ENCODE measurements around the gene GRPEL1.

- TF ChIP-seq NANOG (IDR thresholded peaks at IDR 0.05; ENCODE audit: insufficient read depth, low read depth, low read length, poor library complexity, severe bottlenecking) (no peak), CTCF (IDR thresholded peaks at IDR 0.05; ENCODE audit: control extremely low read depth in 1 of 3, insufficient read depth in 1 of 3, low read depth in 1 of 3, low read length in 3 of 3) (no peak), EZH2 (IDR thresholded peaks at IDR 0.05; ENCODE audit: low read depth, low read length, severe bottlenecking) (no peak), MAFK (IDR thresholded peaks at IDR 0.05; ENCODE audit: low read depth, low read length) (no peak), SIRT6 (IDR thresholded peaks at IDR 0.05; ENCODE audit: low read length) (no peak), BRCA1 (IDR thresholded peaks at IDR 0.05; ENCODE audit: low read depth, low read length) (no peak), POLR2AphosphoS5 (IDR thresholded peaks at IDR 0.05; ENCODE audit: low read depth, low read length) (no peak), JUN (IDR thresholded peaks at IDR 0.05; ENCODE audit: low read depth, low read length) (no peak), RAD21 (IDR thresholded peaks at IDR 0.05 in 1 of 2, conservative IDR thresholded peaks at IDR 0.05 in 1 of 2; ENCODE audit: low read depth in 2 of 2, low read length in 2 of 2) (no peak), GABPA (IDR thresholded peaks at IDR 0.05; ENCODE audit: borderline replicate concordance, insufficient read depth, low read length) (no peak), TCF12 (IDR thresholded peaks at IDR 0.05; ENCODE audit: low read depth, low read length) (no peak), SIN3A (conservative IDR thresholded peaks at IDR 0.05 in 1 of 2, IDR thresholded peaks at IDR 0.05 in 1 of 2; ENCODE audit: low read depth in 1 of 2, low read length in 2 of 2) (no peak), RFX5 (IDR thresholded peaks at IDR 0.05; ENCODE audit: borderline replicate concordance, low read depth, low read length) (no peak)
Observed at GRCh38 chr4:7030856-7031255, 37.0 kb downstream of the GRPEL1 start.
